ENCODE measurements around the gene FES.
A peak's percentile ranks its signal among the peaks of the same experiment; 100 is the strongest.

Gene FES

GRCh38 chr15:90877315-90877714, 7.0 kb upstream of the FES start:
- DNase-seq, result no peak

- DNase-seq, result no peak
Measured at GRCh38 chr15:90877996-90878395, 6.3 kb upstream of the FES start.

- DNase-seq, result no peak
Measured at GRCh38 chr15:90878660-90879059, 5.6 kb upstream of the FES start.

GRCh38 chr15:90879730-90880366, 4.5 kb upstream of the FES start:
- DNase-seq, result no peak

- DNase-seq, result no peak
Measured at GRCh38 chr15:90880381-90881145, 3.7 kb upstream of the FES start.

GRCh38 chr15:90881181-90881977, 2.9 kb upstream of the FES start:
- no peak for DNase-seq

- DNase-seq, result no peak
Measured at GRCh38 chr15:90881978-90882721, 2.2 kb upstream of the FES start.

GRCh38 chr15:90882781-90883525, 1.4 kb upstream of the FES start:
- no peak for DNase-seq

GRCh38 chr15:90883526-90883975, 753 bp upstream of the FES start:
- no peak for DNase-seq

- DNase-seq, result no peak
Measured at GRCh38 chr15:90884719-90885431, 571 bp downstream of the FES start.

GRCh38 chr15:90885432-90886290, 1.4 kb downstream of the FES start:
- DNase-seq, result peak; percentile 82

- no peak for DNase-seq
Measured at GRCh38 chr15:90886291-90886614, 1.9 kb downstream of the FES start.

GRCh38 chr15:90887037-90887481, 2.8 kb downstream of the FES start:
- no peak for DNase-seq

- no peak for DNase-seq
Measured at GRCh38 chr15:90889313-90889730, 5.0 kb downstream of the FES start.

- no peak for DNase-seq
Measured at GRCh38 chr15:90889736-90890456, 5.6 kb downstream of the FES start.

GRCh38 chr15:90890839-90891238, 6.5 kb downstream of the FES start:
- DNase-seq, result no peak

- no peak for DNase-seq
Measured at GRCh38 chr15:90891346-90891949, 7.1 kb downstream of the FES start.

- no peak for DNase-seq
Measured at GRCh38 chr15:90892023-90892422, 7.7 kb downstream of the FES start.

- DNase-seq, result no peak
Measured at GRCh38 chr15:90892498-90893174, 8.3 kb downstream of the FES start.
